Heart left ventricle (tissue), 16 donors: ENCODE data around the gene ADM2. TPM values are rescaled to one million over a fixed set of nuclear protein-coding genes. Genes with fewer than 3 reads are reported as not detected.

Experiments used
- ATAC-seq, 4 donors: fragments of 200-7000 bp; cut with Tn5 transposase; one replicate each; pipeline ENCODE4 v1.9.1; 2020 to 2022; ENCODE audit warnings: moderate library complexity in 4 of 4, mild to moderate bottlenecking in 3 of 4, moderate number of reproducible peaks in 1 of 4
- DNase-seq, 5 donors: peaks; one replicate each; pipeline ENCODE4 v3.0.0-alpha.2; 2020
- H3K27ac ChIP-seq, 12 donors: fragments of 200-600 bp; sonication (generic) in 4 of 12; one replicate each; pipeline versions ENCODE4 v1.5.0 to v1.8.0; 2016 to 2022; ENCODE audit warnings: mild to moderate bottlenecking in 2 of 12
- H3K27me3 ChIP-seq, 9 donors: fragments of 200-600 bp; sonication (generic) in 2 of 9; one replicate each; pipeline versions ENCODE4 v1.5.1 to v1.8.0; 2016 to 2022; ENCODE audit warnings: mild to moderate bottlenecking in 3 of 9
- H3K36me3 ChIP-seq, 9 donors: fragments of 200-600 bp; sonication (generic) in 2 of 9; one replicate each; pipeline versions ENCODE4 v1.5.0 to v1.8.0; 2018 to 2022; ENCODE audit warnings: mild to moderate bottlenecking in 2 of 9
- H3K4me1 ChIP-seq, 12 donors: fragments of 200-600 bp; sonication (generic) in 4 of 12; one replicate each; pipeline versions ENCODE4 v1.5.0 to v1.8.0; 2016 to 2022; ENCODE audit warnings: mild to moderate bottlenecking in 3 of 12
- H3K4me3 ChIP-seq, 12 donors: fragments of 200-600 bp; sonication (generic) in 4 of 12; one replicate each; pipeline versions ENCODE4 v1.5.0 to v1.8.0; 2017 to 2022; ENCODE audit warnings: mild to moderate bottlenecking in 9 of 12, moderate library complexity in 4 of 12
- H3K9me3 ChIP-seq, 12 donors: fragments of 200-600 bp; sonication (generic) in 4 of 12; one replicate each; pipeline versions ENCODE4 v1.5.0 to v1.8.0; 2016 to 2022; ENCODE audit warnings: mild to moderate bottlenecking in 1 of 12
- POLR2A ChIP-seq, 2 donors: fragments of 450-650 bp; IDR thresholded peaks; one replicate each; pipeline ENCODE4 v1.6.1; 2017; ENCODE audit warnings: antibody characterized with exemption in 2 of 2, mild to moderate bottlenecking in 2 of 2, moderate library complexity in 2 of 2
- WGBS, 4 donors: extraction: QIAGEN DNeasy Blood & Tissue Kit in 2 of 4; methylation state at CpG; one replicate each; pipeline versions ENCODE4 v1.1.5 to v1.1.7; 2013 to 2018; 5-methylcytosine and 5-hydroxymethylcytosine counted together
- intact Hi-C, 10 donors: fragments of 100-400 bp; cut with DNase I; formaldehyde crosslinking; loops; one replicate each; pipeline versions ENCODE4 v1.11.1 to v1.14.2; 2022
- polyA plus RNA-seq, 2 donors: library from polyadenylated mRNA; stranded (reverse); fragments of 200-250 nt; gene quantifications; one replicate each; pipeline ENCODE4 v1.2.3, GENCODE V29; 2013
- total RNA-seq, 9 donors: library from RNA; depleted of rRNA in 2 of 9; stranded (reverse); fragments of >200 nt in 2 of 9; fragmentation: NEBNext Ultra II Directional in 3 of 9; extraction: Animal tissue kit (Norgen Biotek cat#: 25700) in 3 of 9; gene quantifications; one replicate each; pipeline versions ENCODE4 v1.1.0 to v1.2.4, GENCODE V29; 2016 to 2023
- TF ChIP-seq, protein P1 (sequence below), 12 donors: fragments of 200-600 bp; sonication (generic) in 4 of 12; IDR thresholded peaks; one replicate each; pipeline versions ENCODE4 v1.5.0 to v1.8.0; 2018 to 2022; ENCODE audit warnings: antibody characterized with exemption in 12 of 12, mild to moderate bottlenecking in 5 of 12
- donor health status: ischemic (EF 13 %, LVEDD 7.1; RV severe dilation, severe dysfunction).
- donor health status: healthy with polysubstance abuse.
- donor health status: DM: no; HTN: yes; CAD: no.
- donor health status: DM: no; HTN: no; CAD: no.
- donor health status: ischemic (EF 25% LVEDD 6.9; RV normal size, moderate dysfunction).
- donor health status: ischemic (EF 25% LVEDD 5.7; RV mildly dilated, moderate dysfunction).
- donor health status: healthy.
- donor health status: DM: yes; HTN: yes; CAD: no.
- donor health status: ischemic (EF 35%, LVEDD 5.7; RV mildly dilated, moderate dysfunction).
- donor health status: nonischemic (EF 11% LVEDD 7.7; RV severe dilation, severe dysfunction).
- donor health status: DM: yes; HTN: yes; CAD: no.
- donor health status: PGD.
- donor health status: ischemic (EF 29% LVEDD 5.4; RV normal size, mild dysfunction).
- donor health status: nonischemic (EF 23%, LVEDD 6.1; RV moderate dilation, normal function).

Gene ADM2
- total and polyA plus RNA-seq, 11 donors = 0.04 to 0.67 (median 0.20) TPM; not detected in 7

DNA sequence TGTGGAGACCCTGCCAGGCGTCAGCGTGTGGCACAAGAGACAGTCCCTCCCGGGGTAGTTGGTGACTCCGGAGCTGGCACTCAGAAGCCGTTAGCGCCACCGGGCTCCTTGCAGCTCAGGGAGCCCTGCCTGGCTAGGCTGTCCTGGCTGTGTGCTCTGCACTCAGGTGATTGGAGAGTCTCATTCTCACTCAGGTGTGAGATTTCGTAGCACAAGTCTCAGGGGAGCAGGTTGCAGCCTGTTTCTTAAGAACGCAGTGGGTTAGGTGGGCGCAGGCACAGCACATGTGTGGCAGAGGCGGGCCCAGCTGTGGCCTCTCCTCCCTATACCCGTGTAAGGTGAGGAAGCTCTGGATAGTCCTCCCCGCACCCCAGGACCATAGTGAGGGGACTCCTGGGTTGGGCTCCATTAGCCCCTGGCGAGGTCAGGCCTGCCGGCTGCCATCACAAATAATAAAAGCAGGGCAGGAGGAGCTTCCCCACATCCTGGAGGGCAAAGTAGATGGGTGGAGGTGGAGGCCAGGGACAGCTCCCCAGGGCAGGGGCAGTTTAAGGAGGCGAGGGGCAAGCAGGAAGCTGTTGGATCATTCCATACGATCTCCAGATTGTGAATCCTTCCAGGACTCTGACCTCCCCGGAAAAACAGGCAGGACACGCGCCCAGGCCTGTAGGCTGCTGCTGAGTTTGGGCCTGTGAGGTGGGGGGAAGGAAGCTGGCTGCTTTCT lies 45.9 kb upstream of the ADM2 start:
- Histone ChIP-seq H3K36me3 (peaks cover 0 to 83% (median 80%) of the 10 kb centered on the region in 9 donors), H3K4me3 (no peak overlapping the region), H3K27ac (no peak overlapping the region), H3K4me1 (no peaks in the 10 kb centered on the region), H3K27me3 (no peaks in the 10 kb centered on the region), H3K9me3 (no peaks in the 10 kb centered on the region)
- TF ChIP-seq, protein P1, sequence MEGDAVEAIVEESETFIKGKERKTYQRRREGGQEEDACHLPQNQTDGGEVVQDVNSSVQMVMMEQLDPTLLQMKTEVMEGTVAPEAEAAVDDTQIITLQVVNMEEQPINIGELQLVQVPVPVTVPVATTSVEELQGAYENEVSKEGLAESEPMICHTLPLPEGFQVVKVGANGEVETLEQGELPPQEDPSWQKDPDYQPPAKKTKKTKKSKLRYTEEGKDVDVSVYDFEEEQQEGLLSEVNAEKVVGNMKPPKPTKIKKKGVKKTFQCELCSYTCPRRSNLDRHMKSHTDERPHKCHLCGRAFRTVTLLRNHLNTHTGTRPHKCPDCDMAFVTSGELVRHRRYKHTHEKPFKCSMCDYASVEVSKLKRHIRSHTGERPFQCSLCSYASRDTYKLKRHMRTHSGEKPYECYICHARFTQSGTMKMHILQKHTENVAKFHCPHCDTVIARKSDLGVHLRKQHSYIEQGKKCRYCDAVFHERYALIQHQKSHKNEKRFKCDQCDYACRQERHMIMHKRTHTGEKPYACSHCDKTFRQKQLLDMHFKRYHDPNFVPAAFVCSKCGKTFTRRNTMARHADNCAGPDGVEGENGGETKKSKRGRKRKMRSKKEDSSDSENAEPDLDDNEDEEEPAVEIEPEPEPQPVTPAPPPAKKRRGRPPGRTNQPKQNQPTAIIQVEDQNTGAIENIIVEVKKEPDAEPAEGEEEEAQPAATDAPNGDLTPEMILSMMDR (IDR thresholded peaks at IDR 0.05) = no peak
- DNase-seq (peak in 1 of 5 donors; percentile 54), ATAC-seq (no peak)
- intact Hi-C loops = loop anchor here in 1 of 10 donors (10.0 kb wide), 1 partner anchor 59 kb away; no protein-coding TSS in a partner anchor
- 88 to 92% (median 90%) methylated on average over 14 to 20 of the region's 20 CpGs for WGBS, 4 donors

- no peaks in the 10 kb centered on the region for H3K27me3 ChIP-seq
- H3K4me1 ChIP-seq = no peaks in the 10 kb centered on the region
- peak in 1 of 5 donors; percentile 49 for DNase-seq
- intact Hi-C loops = loop anchor here in 1 of 10 donors (10.0 kb wide), 1 partner anchor 59 kb away; no protein-coding TSS in a partner anchor
- WGBS, 4 donors = 89 to 90% (median 90%) methylated on average over 21 to 37 of the region's 37 CpGs
- ATAC-seq = peak in 1 of 4 donors; percentile 2
- H3K9me3 ChIP-seq = no peaks in the 10 kb centered on the region
- peaks cover 0 to 83% (median 80%) of the 10 kb centered on the region in 9 donors for H3K36me3 ChIP-seq
- no peak overlapping the region for H3K27ac ChIP-seq
- H3K4me3 ChIP-seq = no peak overlapping the region
- TF ChIP-seq, protein P1 (IDR thresholded peaks at IDR 0.05) = no peak
- TF ChIP-seq POLR2A (IDR thresholded peaks at IDR 0.05) = no peak
Measured at GRCh38 chr22:50436015-50436830, 45.1 kb upstream of the ADM2 start.

- Histone ChIP-seq H3K36me3 (peaks cover 0 to 83% (median 76%) of the 10 kb centered on the region in 9 donors), H3K9me3 (no peaks in the 10 kb centered on the region), H3K4me1 (no peaks in the 10 kb centered on the region), H3K4me3 (no peak overlapping the region), H3K27ac (no peak overlapping the region), H3K27me3 (no peaks in the 10 kb centered on the region)
- peak in 1 of 5 donors; percentile 44 for DNase-seq
- intact Hi-C loops = loop anchor here in 1 of 10 donors (10.0 kb wide), 1 partner anchor 58 kb away; no protein-coding TSS in a partner anchor
- TF ChIP-seq POLR2A (IDR thresholded peaks at IDR 0.05) = no peak
- TF ChIP-seq, protein P1 (IDR thresholded peaks at IDR 0.05) = no peak
- peak in 1 of 4 donors; percentile 7 for ATAC-seq
- WGBS, 4 donors = 91 to 94% (median 93%) methylated on average over 20 to 25 of the region's 25 CpGs
Measured at GRCh38 chr22:50436841-50437341, 44.5 kb upstream of the ADM2 start.
